NCI-H1436 (cell line): ENCODE results near the gene NCKAP5.
"Not testable (repeated sequence)": the region's sequence is repeated elsewhere in the genome, so short reads cannot be mapped to it uniquely, and the experiment has no call there.

Source experiments
- DNase-seq: peaks from one replicate; lab custom pipeline; 2025; lab: John Stamatoyannopoulos, UW

NCKAP5 gene

DNA sequence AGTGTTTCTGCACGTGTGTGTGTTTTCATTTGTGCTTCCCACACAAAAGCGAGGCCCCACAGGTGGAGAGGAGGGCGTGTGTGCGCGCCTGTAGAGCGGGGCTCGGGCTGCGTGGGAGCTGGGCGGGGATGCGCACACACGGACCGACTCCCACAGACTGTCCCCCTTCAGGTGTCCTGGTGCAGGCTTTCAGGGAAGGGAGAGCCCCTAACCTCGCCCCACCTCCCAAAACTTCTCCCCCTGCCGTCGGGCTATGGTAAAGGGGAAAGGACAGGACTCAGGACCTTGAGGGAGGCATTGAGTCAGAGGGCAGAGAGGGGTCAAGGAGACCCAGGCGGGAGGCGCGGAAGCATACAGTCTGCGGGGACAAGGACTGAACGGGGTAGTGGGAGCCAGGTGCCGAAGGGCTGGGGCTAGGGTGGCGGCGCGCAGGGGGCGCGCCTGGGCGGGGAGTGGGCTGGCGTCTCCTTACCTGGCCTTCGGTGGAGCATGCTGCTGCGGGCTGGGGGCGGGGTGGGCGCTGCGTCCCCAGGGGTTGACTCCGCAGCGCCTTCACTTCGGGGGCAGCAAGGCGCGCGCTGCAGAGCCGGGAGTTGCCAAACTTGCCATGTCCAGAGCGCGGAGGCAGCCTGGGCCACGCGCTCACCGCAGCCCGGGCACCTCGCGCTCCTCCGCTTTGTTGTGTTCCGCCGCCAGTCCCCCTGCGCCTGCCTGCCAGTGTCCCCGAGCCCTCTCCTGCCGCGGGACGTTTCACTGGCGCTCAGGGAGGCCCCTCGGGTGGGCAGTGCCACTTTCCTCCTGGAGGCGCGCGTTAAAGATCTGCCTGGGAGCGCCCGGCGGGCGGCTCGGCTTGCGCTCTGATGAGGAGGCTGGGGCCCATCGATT is 302.0 kb downstream of the NCKAP5 start:
- DNase-seq: no peak

DNA sequence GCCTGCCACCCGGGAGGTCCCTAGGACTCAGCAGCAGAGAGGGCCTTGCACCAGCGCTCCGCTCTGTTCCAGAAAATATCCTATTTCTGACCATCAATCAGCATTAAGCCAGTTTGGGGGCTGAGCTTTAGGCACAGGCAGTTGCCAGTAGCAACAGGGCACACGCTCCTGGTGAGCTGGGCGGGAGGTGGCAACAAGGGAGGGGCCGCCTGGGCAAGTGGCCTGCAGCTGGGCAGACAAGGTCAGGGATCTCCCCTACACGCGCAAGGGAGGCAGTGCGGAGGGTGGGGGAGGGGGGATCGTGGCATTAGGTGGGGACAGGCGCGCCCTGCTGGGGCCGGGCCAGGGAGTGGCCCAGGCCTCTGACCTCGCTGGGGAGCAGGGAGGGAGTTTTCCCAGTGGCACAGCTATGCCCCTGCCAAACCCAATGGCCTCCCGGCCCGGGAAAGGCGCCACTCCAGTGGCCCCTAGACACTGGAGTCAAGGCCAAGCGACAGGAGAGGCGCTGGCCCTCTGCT is 302.8 kb downstream of the NCKAP5 start:
- no peak for DNase-seq

GRCh38 chr2:133264989-133265401 is 303.3 kb downstream of the NCKAP5 start:
- no peak for DNase-seq

GRCh38 chr2:133262893-133263292 is 305.4 kb downstream of the NCKAP5 start:
- DNase-seq: no peak

DNA sequence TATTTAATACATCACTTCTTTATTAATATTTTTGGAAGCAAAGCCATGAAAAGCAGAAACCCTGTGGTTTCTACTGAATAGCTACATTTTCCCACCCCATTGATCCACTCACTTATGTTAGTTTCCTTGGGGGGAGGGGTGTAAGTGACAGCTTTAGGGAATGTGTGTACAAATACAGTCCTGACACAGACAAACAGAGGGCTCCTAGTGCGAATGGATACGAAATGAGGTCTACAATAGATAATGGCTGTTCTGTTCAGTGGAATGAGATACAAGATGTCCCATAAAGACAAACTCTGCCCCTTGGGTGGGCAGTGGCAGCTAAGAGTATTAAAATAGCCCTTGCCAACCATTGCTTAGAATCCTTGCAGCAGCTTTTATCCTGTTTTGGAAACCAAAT is 312.9 kb downstream of the NCKAP5 start:
- DNase-seq: no peak

- DNase-seq: no peak
Observed at GRCh38 chr2:133253793-133254192, 314.5 kb downstream of the NCKAP5 start.

- DNase-seq: no peak
Observed at GRCh38 chr2:133252780-133253355, 315.4 kb downstream of the NCKAP5 start.

DNA sequence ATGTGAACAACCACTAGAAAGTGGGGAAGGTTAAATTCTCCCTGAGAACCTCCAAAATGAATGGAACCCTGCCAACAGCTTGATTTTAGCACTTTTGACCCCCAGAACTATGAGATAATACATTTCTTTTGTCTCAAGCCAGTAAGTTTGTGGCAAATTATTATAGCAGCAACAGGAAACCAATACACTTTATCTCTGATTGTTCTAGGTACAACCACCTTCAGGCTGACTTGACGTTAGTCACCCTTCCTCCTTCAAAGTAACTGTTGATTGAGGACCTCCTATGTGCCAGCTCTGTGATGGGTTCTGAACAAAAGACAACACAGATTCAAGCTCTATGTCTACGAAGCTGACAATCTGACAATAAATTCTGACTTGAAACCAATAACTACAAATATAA is 318.9 kb downstream of the NCKAP5 start:
- DNase-seq: no peak

GRCh38 chr2:133248264-133248663 is 320.0 kb downstream of the NCKAP5 start:
- no peak for DNase-seq

DNA sequence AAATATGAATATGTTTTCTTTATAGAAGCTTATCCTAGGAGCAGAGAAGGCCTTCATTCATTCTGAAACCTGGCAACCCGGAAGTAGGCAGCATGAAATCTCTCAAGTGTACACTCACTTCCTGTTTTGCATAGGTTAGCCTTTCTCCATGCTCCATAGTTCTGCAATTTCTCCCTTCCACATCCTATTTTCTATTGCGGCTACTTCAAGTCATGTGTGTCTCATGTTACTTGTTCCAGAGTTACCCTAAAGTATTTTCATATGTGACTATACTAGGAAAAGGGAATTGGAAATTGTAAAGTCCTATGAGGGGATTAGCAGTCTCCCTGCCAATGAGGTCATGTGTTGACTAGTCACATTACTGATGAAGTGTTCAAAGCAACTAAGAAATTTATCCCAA is 320.6 kb downstream of the NCKAP5 start:
- DNase-seq: no peak

DNA sequence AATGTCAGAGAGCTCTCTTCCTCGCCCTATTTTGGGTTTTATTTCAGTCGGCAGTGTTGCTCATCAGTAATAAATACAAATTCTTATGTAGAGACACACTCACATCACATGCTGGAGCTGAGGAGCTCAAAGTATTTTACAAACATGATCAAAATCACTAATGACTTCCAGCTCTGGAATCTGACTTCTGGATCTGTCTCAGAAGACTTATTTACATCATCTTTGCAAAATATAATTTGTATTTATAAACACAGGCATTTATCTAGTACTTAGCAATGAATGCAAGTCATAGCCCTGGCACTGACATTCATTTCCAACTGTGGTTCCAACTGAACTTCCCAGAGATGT is 327.1 kb downstream of the NCKAP5 start:
- DNase-seq: no peak

DNA sequence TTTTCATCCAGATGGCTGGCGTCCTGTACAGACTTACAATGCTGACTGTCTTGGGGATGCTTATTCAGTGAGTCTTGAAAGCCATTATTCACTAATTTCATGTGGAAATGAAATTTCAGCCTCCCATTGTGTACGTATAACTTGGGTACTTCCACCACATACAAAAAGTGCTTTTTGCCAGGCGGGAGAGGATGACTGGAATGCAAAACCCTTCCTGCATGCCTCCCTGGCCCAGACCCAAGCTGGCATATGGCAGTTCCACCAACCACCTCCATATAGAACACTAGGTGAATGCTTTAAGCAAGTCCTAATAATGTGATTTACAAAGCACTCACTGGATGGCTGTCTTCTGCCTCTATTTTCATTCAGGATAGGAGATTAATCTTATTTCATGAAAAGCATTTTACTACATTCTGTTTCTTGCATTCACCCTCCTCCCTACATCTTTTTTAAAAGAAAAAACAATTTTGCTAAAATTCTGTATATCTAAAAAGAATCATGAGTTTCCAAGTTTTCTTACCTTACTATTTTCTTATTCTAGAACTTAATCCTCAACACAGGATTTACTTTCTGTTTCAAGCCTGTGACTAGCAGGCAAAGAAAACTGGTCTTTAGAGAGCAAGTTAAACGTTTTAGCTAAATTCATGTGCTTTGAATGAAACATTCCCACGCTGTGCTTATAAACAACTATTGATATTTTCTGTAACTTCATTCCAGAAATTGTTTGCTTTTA is 327.6 kb downstream of the NCKAP5 start:
- no peak for DNase-seq

GRCh38 chr2:133235968-133236367 is 332.3 kb downstream of the NCKAP5 start:
- DNase-seq: no peak

DNA sequence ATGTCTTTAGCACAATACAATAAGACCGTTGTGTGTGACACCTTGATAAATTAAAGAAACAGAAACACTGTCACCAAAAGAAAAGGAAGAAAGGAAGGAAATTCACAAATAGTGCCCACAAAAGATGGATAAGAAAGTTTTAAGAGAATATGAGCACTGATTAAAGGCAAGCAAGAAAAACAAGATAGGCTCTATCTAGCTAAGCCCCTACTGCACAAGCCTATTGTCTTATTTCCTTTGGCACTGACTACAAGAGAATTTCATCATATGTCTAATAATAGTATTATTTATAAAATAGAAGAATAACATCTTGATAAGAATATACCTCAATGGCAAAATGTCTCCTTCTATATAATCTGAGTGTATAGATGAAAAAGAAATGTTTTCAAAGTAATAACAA is 335.7 kb downstream of the NCKAP5 start:
- no peak for DNase-seq

GRCh38 chr2:133231264-133231663 is 337.0 kb downstream of the NCKAP5 start:
- DNase-seq: no peak

DNA sequence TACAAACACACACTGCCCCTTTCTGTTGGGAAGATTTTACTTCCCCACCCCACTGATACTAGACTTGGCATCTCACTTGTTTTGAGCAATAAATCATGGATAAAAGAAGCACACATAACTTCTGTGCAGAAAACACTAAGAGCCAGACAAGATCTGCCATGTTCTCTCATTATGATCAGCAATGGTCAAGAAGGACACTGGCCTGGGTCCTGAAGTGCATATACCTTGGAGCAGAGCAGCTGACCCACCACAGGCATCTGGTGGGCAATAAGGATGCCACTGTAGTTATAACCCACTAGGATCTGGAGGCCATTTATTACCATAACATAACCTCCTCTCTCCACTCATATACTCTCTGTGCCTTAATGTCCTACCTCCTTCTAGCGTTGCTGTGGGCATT is 338.3 kb downstream of the NCKAP5 start:
- DNase-seq: no peak

GRCh38 chr2:133223226-133223625 is 345.0 kb downstream of the NCKAP5 start:
- peak; percentile 44 for DNase-seq

- DNase-seq: no peak
Observed at GRCh38 chr2:133221398-133221797, 346.9 kb downstream of the NCKAP5 start.

DNA sequence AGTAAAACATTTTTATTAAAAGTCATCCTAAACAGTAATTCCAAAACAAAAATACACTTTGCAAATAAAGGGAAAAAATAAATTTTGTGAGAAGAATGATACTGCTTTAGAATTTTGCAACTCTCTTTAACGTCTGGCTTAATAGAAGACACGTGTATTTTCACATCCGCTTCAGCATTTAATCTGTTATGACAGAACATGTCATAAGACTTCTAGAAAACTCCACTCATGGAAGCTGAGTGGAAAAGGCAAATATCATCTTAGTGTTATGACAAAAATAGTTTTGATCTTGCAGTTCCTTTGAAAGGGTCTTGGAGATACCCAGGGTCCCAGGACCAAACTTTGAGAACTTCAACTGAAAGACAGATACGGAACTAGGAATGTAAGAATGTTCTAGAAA is 350.1 kb downstream of the NCKAP5 start:
- DNase-seq: no peak

DNA sequence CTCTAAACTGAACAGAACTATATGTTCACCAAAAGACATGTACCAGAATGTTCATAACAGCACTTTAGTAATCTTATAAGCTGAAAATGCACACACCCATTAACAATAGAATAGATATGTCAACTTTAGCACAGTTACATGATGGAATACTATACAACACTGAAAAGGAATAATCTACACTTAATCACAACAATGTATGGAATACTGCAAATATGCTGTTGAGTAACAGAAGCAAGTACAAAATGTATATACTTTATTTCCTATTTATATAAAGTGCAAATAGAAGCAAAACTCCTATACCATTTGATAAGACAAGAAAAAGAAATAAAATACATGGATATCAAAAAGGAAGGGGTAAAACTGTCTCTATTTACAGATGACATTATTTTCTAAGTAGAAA is 352.8 kb downstream of the NCKAP5 start:
- DNase-seq: no peak

GRCh38 chr2:133213651-133214050 is 354.6 kb downstream of the NCKAP5 start:
- no peak for DNase-seq

DNA sequence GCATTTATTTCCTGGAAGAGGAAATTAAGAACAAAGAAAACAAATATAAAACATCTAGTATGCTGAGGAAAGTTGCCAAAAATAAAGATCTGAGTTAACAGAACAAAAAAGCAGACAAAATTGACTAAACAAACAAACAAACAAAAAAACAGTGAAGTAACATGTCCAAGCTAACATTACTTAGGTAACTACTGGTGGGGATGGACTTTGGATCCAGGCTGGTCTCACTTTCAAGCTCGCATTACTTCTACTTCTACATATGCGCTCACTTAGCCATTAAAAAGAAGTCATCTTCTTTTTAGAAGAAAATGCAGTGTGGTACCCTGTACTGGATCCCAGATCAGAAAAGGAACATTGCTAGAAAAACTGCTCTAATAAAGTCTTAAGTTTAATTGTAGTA is 358.9 kb downstream of the NCKAP5 start:
- DNase-seq: no peak

DNA sequence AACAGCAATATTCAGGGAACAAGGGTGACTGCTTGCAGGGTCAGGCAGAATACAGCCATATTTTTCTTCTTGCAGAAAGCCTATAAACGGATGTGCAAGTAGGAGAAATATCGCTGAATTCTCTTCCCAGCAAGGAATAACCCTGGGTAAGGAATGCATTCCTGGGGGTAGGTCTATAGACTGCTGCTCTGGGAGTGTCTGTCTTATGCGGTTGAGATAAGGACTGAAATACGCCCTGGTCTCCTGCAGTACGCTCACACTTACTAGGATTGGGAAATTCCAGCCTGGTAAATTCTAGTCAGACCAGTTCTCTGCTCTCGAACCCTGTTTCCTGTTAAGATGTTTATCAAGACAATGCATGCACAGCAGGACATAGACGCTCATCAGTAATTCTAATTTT is 361.6 kb downstream of the NCKAP5 start:
- not testable (repeated sequence) for DNase-seq
